DND-41 (cell line): ENCODE measurements around the gene UBXN1.

Source experiments
- CTCF ChIP-seq: IDR thresholded peaks from 2 replicates; pipeline ENCODE4 v1.5.1; 2012; ENCODE audit warnings: borderline replicate concordance, low read length, moderate library complexity, mild to moderate bottlenecking; ENCODE audit not compliant: poor library complexity, severe bottlenecking; ENCODE audit errors: extremely low read depth
- EZH2 ChIP-seq: IDR thresholded peaks from 3 replicates; pipeline ENCODE4 v1.6.1; 2012; ENCODE audit warnings: borderline replicate concordance, low read depth, mild to moderate bottlenecking, moderate library complexity, low read length, inconsistent platforms; ENCODE audit not compliant: severe bottlenecking

- TF ChIP-seq CTCF (no peak), EZH2 (no peak)
Observed at GRCh38 chr11:62648185-62648966, 30.5 kb downstream of the UBXN1 start.
